Mesenchymal stem cell (in vitro differentiated cells and primary cell): ENCODE measurements around the gene PRSS38.
A peak's percentile ranks its signal among the peaks of the same experiment; 100 is the strongest.

Source experiments
- DNase-seq: peaks from one replicate; pipeline ENCODE4 v3.0.0-alpha.2; 2013
- H2AFZ ChIP-seq: one replicate; pipeline ENCODE4 v1.6.1; 2013; ENCODE audit warnings: low read depth, mild to moderate bottlenecking, control low read depth, inconsistent platforms, low read length, moderate library complexity
- H2AK5ac ChIP-seq: 2 replicates; pipeline ENCODE4 v1.6.1; 2013; ENCODE audit warnings: low read length, moderate library complexity, mild to moderate bottlenecking, inconsistent platforms; ENCODE audit not compliant: severe bottlenecking
- H2BK120ac ChIP-seq: one replicate; pipeline ENCODE4 v1.6.1; 2013; ENCODE audit warnings: low read depth, mild to moderate bottlenecking, inconsistent platforms, low read length, moderate library complexity
- H2BK12ac ChIP-seq, 2 experiments: one replicate each; pipeline ENCODE4 v1.6.1; 2013; ENCODE audit warnings: inconsistent platforms in 2 of 2, low read length in 2 of 2, mild to moderate bottlenecking in 2 of 2, moderate library complexity in 2 of 2, control low read depth in 1 of 2
- H2BK15ac ChIP-seq: one replicate; pipeline ENCODE4 v1.6.1; 2013; ENCODE audit warnings: mild to moderate bottlenecking, low read depth, inconsistent platforms; ENCODE audit not compliant: poor library complexity, severe bottlenecking
- H2BK5ac ChIP-seq: 2 replicates; pipeline ENCODE4 v1.6.1; 2013; ENCODE audit warnings: low read depth, mild to moderate bottlenecking, low read length, control low read depth, inconsistent platforms; ENCODE audit not compliant: poor library complexity, severe bottlenecking
- H3K14ac ChIP-seq, 2 experiments: one replicate each; pipeline ENCODE4 v1.6.1; 2013; ENCODE audit warnings: inconsistent platforms in 2 of 2, low read length in 2 of 2, control low read depth in 1 of 2, mild to moderate bottlenecking in 1 of 2, moderate library complexity in 1 of 2
- H3K18ac ChIP-seq, 2 experiments: one replicate each; pipeline ENCODE4 v1.6.1; 2013; ENCODE audit warnings: inconsistent platforms in 2 of 2, low read length in 2 of 2, control low read depth in 1 of 2, low read depth in 1 of 2, mild to moderate bottlenecking in 1 of 2
- H3K23ac ChIP-seq, 2 experiments: one replicate each; pipeline ENCODE4 v1.6.1; 2013; ENCODE audit warnings: inconsistent platforms in 2 of 2, low read length in 2 of 2, mild to moderate bottlenecking in 2 of 2, moderate library complexity in 2 of 2, control low read depth in 1 of 2
- H3K27ac ChIP-seq: 2 replicates; pipeline ENCODE4 v1.5.1; 2013; ENCODE audit warnings: mild to moderate bottlenecking, moderate library complexity, low read length, control low read depth, inconsistent platforms; ENCODE audit not compliant: poor library complexity, severe bottlenecking
- H3K27me3 ChIP-seq, 2 experiments: 2 replicates each; pipeline versions ENCODE4 v1.6.1 to v1.7.0; 2013; ENCODE audit warnings: low read length in 2 of 2, mild to moderate bottlenecking in 2 of 2, moderate library complexity in 2 of 2, control low read depth in 1 of 2, inconsistent platforms in 1 of 2; ENCODE audit not compliant: control insufficient read depth in 1 of 2, insufficient read depth in 1 of 2
- H3K36me3 ChIP-seq, 2 experiments: 2 replicates each; pipeline versions ENCODE4 v1.6.1 to v1.7.0; 2013; ENCODE audit warnings: low read length in 2 of 2, control low read depth in 1 of 2, inconsistent platforms in 1 of 2, low read depth in 1 of 2, mild to moderate bottlenecking in 1 of 2; ENCODE audit not compliant: insufficient read depth in 2 of 2, control insufficient read depth in 1 of 2
- H3K4ac ChIP-seq, 2 experiments: one replicate each; pipeline ENCODE4 v1.6.1; 2013; ENCODE audit warnings: inconsistent platforms in 2 of 2, low read length in 2 of 2, mild to moderate bottlenecking in 2 of 2, moderate library complexity in 2 of 2, control low read depth in 1 of 2, low read depth in 1 of 2
- H3K4me1 ChIP-seq: 2 replicates; pipeline ENCODE4 v1.6.1; 2013; ENCODE audit warnings: low read depth, low read length, control low read depth; ENCODE audit not compliant: control insufficient read depth, insufficient read depth
- H3K4me2 ChIP-seq: 2 replicates; pipeline ENCODE4 v1.6.1; 2013; ENCODE audit warnings: low read length, mild to moderate bottlenecking, inconsistent platforms; ENCODE audit not compliant: poor library complexity, severe bottlenecking
- H3K4me3 ChIP-seq, 2 experiments: 2 replicates each; pipeline versions ENCODE4 v1.5.1 to v1.7.0; 2013; ENCODE audit warnings: low read length in 2 of 2, mild to moderate bottlenecking in 2 of 2, control low read depth in 1 of 2, low read depth in 1 of 2; ENCODE audit not compliant: insufficient read depth in 1 of 2
- H3K79me1 ChIP-seq: replicated peaks from 2 replicates; pipeline ENCODE4 v1.6.1; 2013; ENCODE audit warnings: mild to moderate bottlenecking, control low read depth, low read length, inconsistent platforms; ENCODE audit not compliant: poor library complexity, severe bottlenecking
- H3K9ac ChIP-seq: 2 replicates; pipeline ENCODE4 v1.7.0; 2013; ENCODE audit warnings: mild to moderate bottlenecking, low read length, moderate library complexity
- H3K9me3 ChIP-seq: 2 replicates; pipeline ENCODE4 v1.7.0; 2013; ENCODE audit warnings: mild to moderate bottlenecking, low read length; ENCODE audit not compliant: control insufficient read depth
- H4K8ac ChIP-seq: one replicate; pipeline ENCODE4 v1.6.1; 2013; ENCODE audit warnings: inconsistent platforms, mild to moderate bottlenecking, low read length, moderate library complexity
- H4K91ac ChIP-seq: one replicate; pipeline ENCODE4 v1.6.1; 2013; ENCODE audit warnings: mild to moderate bottlenecking, low read length, inconsistent platforms
- WGBS: methylation state at CpG from one replicate; pipeline ENCODE4 v1.1.7; 2013; ENCODE audit warnings: mixed read lengths; 5-methylcytosine and 5-hydroxymethylcytosine counted together

Gene PRSS38

DNA sequence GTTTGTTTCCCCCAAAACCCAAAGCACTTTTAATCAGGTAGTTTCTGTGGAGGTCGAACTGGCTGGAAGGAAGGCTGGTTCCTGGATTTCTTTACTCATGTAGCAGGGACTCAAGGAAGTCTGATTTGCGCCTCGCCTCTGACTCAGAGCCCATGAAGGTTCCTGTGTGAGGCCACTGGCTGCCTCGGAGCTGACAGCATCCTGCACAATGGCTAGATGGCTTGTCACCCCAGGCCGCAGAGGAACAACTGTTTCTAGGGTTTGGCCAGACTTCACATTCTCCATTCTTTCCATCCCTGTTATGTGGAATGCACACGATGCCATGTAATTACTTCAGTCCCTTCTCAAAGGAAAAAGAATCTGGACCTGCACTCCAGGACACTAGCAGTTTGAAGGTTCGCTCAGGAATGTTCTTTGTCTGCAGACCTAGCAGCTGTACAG is 39.1 kb upstream of the PRSS38 start:
- no peak overlapping the region for H3K4me2 ChIP-seq
- peak overlapping the region; percentile 67 for H3K27ac ChIP-seq
- no peak overlapping the region for H2AK5ac ChIP-seq
- H2BK15ac ChIP-seq, result no peak overlapping the region
- H2BK120ac ChIP-seq, result no peak overlapping the region
- H3K9me3 ChIP-seq, result no peaks in the 10 kb centered on the region
- H3K27me3 ChIP-seq, result no peaks in the 10 kb centered on the region
- no peak overlapping the region for H3K18ac ChIP-seq
- H4K91ac ChIP-seq, result no peak overlapping the region
- no peak overlapping the region for H2BK5ac ChIP-seq
- WGBS, result 55% methylated on average over 7 of the region's 7 CpGs
- peaks cover 54% of the 10 kb centered on the region for H3K4me1 ChIP-seq
- peaks cover 19 to 43% of the 10 kb centered on the region in 2 experiments for H3K36me3 ChIP-seq
- H3K79me1 ChIP-seq, result peaks cover 28% of the 10 kb centered on the region
- H3K4ac ChIP-seq, result no peak overlapping the region
- no peak overlapping the region for H2AFZ ChIP-seq
- no peak overlapping the region for H2BK12ac ChIP-seq
- no peak overlapping the region for H3K23ac ChIP-seq
- H3K4me3 ChIP-seq, result no peak overlapping the region
- H4K8ac ChIP-seq, result peak overlapping the region; percentile 14
- no peak overlapping the region for H3K9ac ChIP-seq
- no peak overlapping the region for H3K14ac ChIP-seq
- DNase-seq, result peak; percentile 62

DNA sequence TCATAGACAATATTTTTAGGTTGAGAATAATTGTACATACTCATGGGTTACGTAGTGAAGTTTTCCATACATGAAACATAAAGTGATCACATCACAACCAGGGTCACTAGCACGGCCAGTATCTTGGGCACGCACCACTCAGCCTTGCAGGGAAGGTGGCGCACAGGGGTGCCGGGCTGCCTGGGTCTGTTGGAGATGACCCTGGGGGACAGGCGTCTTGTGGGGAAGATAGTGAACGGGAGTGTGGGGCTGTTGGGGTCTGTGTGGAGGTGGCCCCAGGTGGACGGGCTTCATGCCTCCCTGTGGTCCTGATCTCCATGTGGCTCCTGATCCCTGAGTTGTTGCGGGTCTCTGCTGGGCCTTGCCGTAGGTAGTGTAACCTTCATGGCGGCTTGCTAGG is 38.3 kb upstream of the PRSS38 start:
- H2BK120ac ChIP-seq, result no peak overlapping the region
- H3K4me1 ChIP-seq, result peaks cover 54% of the 10 kb centered on the region
- H2AK5ac ChIP-seq, result peak overlapping the region; percentile 73
- no peak for DNase-seq
- H2AFZ ChIP-seq, result no peak overlapping the region
- no peak overlapping the region for H3K18ac ChIP-seq
- H4K91ac ChIP-seq, result no peak overlapping the region
- H3K23ac ChIP-seq, result no peak overlapping the region
- H3K14ac ChIP-seq, result no peak overlapping the region
- H2BK5ac ChIP-seq, result no peak overlapping the region
- no peak overlapping the region for H3K27ac ChIP-seq
- H2BK12ac ChIP-seq, result peak overlapping the region in 1 of 2 experiments; percentile 31
- peaks cover 24% of the 10 kb centered on the region for H3K79me1 ChIP-seq
- no peak overlapping the region for H4K8ac ChIP-seq
- 94% methylated on average over 8 of the region's 11 CpGs for WGBS
- H3K9ac ChIP-seq, result no peak overlapping the region
- H3K4me2 ChIP-seq, result no peak overlapping the region
- H3K4ac ChIP-seq, result no peak overlapping the region
- H3K4me3 ChIP-seq, result no peak overlapping the region
- no peaks in the 10 kb centered on the region for H3K9me3 ChIP-seq
- no peak overlapping the region for H2BK15ac ChIP-seq
- H3K36me3 ChIP-seq, result peaks cover 19 to 41% of the 10 kb centered on the region in 2 experiments
- H3K27me3 ChIP-seq, result no peaks in the 10 kb centered on the region

DNA sequence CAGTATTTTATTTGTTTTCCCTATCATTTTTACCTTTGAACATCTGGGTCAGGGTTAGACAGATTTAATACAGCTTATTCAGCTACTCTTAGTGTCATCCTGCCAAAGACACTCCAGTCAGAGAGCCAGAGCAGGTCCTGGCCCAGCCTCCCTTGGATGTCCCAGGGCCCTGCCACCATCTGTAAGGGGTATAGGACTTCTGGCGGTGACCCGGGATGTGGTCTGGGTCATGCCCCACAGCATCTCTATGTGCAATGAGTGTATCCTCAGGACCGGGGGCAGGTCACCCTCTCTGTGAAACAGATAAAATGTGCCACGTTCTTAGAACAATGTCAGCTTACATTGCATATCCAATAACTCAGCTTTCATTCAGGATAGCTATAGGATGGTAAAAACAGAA is 37.8 kb upstream of the PRSS38 start:
- Histone ChIP-seq H3K14ac (no peak overlapping the region), H2AK5ac (peak overlapping the region; percentile 32), H3K27me3 (no peaks in the 10 kb centered on the region), H2BK120ac (no peak overlapping the region), H3K4me2 (no peak overlapping the region), H3K79me1 (peaks cover 19% of the 10 kb centered on the region), H2BK5ac (no peak overlapping the region), H3K4me1 (peaks cover 52% of the 10 kb centered on the region), H3K9ac (no peak overlapping the region), H4K8ac (no peak overlapping the region), H2BK12ac (no peak overlapping the region), H3K4ac (no peak overlapping the region), H3K18ac (no peak overlapping the region), H3K27ac (no peak overlapping the region), H3K4me3 (no peak overlapping the region), H3K23ac (no peak overlapping the region), H3K9me3 (no peaks in the 10 kb centered on the region), H2BK15ac (no peak overlapping the region), H4K91ac (no peak overlapping the region), H3K36me3 (peaks cover 19 to 41% of the 10 kb centered on the region in 2 experiments), H2AFZ (no peak overlapping the region)
- 100% methylated on average over 2 of the region's 4 CpGs for WGBS
- DNase-seq, result no peak

DNA sequence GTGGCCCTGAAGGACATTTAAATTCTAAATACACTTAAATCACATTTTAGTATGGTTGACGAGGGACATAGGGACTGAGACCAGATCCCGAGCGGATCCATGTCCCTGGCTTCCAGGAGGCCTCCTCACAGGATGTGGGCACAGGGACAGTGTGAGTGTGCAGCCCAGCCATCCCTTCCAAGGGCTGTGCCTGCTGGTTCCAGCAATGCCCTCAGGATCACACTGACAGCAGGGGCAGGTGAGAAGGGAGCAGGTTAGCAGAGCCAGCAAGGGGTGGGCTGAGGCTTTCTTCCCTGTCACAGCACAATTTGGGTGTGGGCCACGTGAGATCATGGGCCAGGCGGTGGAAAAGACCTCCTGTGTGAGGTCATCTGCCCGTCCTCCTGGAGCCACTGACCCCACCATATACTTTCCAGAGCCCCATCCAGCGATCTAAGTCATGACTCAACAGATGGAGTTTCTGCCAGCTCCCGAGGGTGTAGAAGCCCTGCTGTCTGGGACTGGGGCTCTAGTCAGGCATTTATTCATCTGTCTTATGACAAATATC is 37.0 kb upstream of the PRSS38 start:
- H4K91ac ChIP-seq, result no peak overlapping the region
- H3K18ac ChIP-seq, result no peak overlapping the region
- peaks cover 51% of the 10 kb centered on the region for H3K4me1 ChIP-seq
- no peak overlapping the region for H3K14ac ChIP-seq
- WGBS, result 81% methylated on average over 8 of the region's 8 CpGs
- no peak overlapping the region for H3K4me3 ChIP-seq
- no peak overlapping the region for H3K27ac ChIP-seq
- H2AFZ ChIP-seq, result no peak overlapping the region
- H2BK15ac ChIP-seq, result no peak overlapping the region
- no peak overlapping the region for H2BK12ac ChIP-seq
- H3K36me3 ChIP-seq, result peaks cover 18 to 41% of the 10 kb centered on the region in 2 experiments
- H3K79me1 ChIP-seq, result peaks cover 17% of the 10 kb centered on the region
- H3K9ac ChIP-seq, result no peak overlapping the region
- no peak overlapping the region for H2BK120ac ChIP-seq
- no peaks in the 10 kb centered on the region for H3K9me3 ChIP-seq
- H3K4ac ChIP-seq, result no peak overlapping the region
- no peak overlapping the region for H2BK5ac ChIP-seq
- peak; percentile 10 for DNase-seq
- no peaks in the 10 kb centered on the region for H3K27me3 ChIP-seq
- H3K23ac ChIP-seq, result no peak overlapping the region
- H2AK5ac ChIP-seq, result no peak overlapping the region
- H3K4me2 ChIP-seq, result no peak overlapping the region
- H4K8ac ChIP-seq, result no peak overlapping the region
